ENCODE data around the gene SLC9C1.

SLC9C1 gene

DNA sequence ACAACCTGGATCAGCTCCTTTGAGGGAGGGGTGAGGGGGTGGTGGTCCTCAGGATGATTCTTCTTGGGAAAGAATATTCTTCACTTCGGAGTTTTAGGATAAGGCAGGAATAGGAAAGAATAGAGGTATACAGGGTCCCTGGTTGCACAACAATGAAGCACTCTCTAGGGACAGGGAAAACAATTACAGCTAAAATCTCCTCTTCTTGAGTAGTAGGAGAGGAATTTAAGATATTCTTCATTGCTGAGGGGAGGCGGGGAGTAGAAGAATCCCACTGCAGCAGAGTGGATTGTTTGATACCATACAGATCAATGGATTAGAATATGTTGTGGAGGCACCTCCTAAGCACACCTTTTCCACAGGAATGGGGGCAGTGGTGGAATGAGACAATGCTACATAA lies 20.5 kb downstream of the SLC9C1 start:
- H3K27me3 ChIP-seq (ENCODE audit: control insufficient read depth in 2 of 2, insufficient read depth in 2 of 2, low read length in 2 of 2): no peaks in the 10 kb centered on the region
- H3K9me3 ChIP-seq (ENCODE audit: control insufficient read depth in 2 of 2, low read length in 2 of 2): no peaks in the 10 kb centered on the region
- H3K4me3 ChIP-seq (ENCODE audit: low read length in 2 of 2): no peak overlapping the region
- H3K9ac ChIP-seq (ENCODE audit: low read depth in 1 of 2, low read length in 2 of 2): no peak overlapping the region
- H3K4me1 ChIP-seq (ENCODE audit: control insufficient read depth in 2 of 2, insufficient read depth in 2 of 2, low read length in 2 of 2): no peaks in the 10 kb centered on the region
- H3K36me3 ChIP-seq (ENCODE audit: control insufficient read depth in 2 of 2, insufficient read depth in 2 of 2, low read length in 2 of 2): no peaks in the 10 kb centered on the region
- H3K27ac ChIP-seq (ENCODE audit: low read depth in 2 of 2, low read length in 2 of 2): no peak overlapping the region

DNA sequence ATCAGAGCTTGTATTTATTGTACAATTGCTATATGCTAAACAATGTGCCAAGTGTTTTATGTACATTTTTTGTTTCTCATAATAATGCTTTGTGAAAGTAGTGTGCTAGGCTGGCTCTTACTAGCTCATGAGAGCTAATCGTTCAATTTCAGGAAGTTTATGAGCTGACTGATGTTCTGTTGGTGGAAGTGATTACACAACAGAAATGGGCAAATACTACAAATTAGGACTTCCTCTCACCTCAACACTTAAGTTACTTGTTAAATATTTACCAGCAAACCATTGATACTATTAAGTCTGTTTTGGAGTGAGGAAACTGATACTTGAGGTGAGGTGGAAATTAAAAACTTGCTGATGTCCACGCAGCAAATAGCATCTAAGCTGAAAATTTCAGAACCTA lies 32.3 kb downstream of the SLC9C1 start:
- H3K36me3 ChIP-seq (ENCODE audit: control insufficient read depth in 2 of 2, insufficient read depth in 2 of 2, low read length in 2 of 2): no peaks in the 10 kb centered on the region
- H3K9ac ChIP-seq (ENCODE audit: low read depth in 1 of 2, low read length in 2 of 2): no peak overlapping the region
- H3K4me3 ChIP-seq (ENCODE audit: low read length in 2 of 2): no peak overlapping the region
- H3K27ac ChIP-seq (ENCODE audit: low read depth in 2 of 2, low read length in 2 of 2): no peak overlapping the region
- no peaks in the 10 kb centered on the region for H3K27me3 ChIP-seq (ENCODE audit: control insufficient read depth in 2 of 2, insufficient read depth in 2 of 2, low read length in 2 of 2)
- no peaks in the 10 kb centered on the region for H3K9me3 ChIP-seq (ENCODE audit: control insufficient read depth in 2 of 2, low read length in 2 of 2)
- H3K4me1 ChIP-seq (ENCODE audit: control insufficient read depth in 2 of 2, insufficient read depth in 2 of 2, low read length in 2 of 2): no peaks in the 10 kb centered on the region

DNA sequence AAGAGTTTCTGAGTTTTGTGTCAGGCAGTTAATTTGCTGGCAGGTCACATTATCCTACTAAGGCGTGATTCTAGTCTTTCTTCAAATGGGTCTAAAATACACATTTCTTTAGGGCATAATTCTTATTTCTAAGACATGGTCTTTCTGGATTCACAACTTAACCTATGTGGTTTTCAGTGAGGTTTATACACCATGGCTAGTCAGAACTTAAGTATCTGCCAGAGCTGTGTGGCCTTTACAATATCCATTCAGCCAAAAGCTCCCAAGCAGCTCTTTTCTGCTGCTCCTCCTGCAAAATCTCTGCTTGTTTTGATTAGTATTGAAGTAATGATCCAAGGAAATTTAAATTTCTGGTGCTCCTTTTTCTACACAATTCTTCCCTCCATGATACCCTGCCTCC lies 33.5 kb downstream of the SLC9C1 start:
- Histone ChIP-seq H3K4me1 (ENCODE audit: control insufficient read depth in 2 of 2, insufficient read depth in 2 of 2, low read length in 2 of 2) (no peaks in the 10 kb centered on the region), H3K9me3 (ENCODE audit: control insufficient read depth in 2 of 2, low read length in 2 of 2) (no peaks in the 10 kb centered on the region), H3K27me3 (ENCODE audit: control insufficient read depth in 2 of 2, insufficient read depth in 2 of 2, low read length in 2 of 2) (no peaks in the 10 kb centered on the region), H3K9ac (ENCODE audit: low read depth in 1 of 2, low read length in 2 of 2) (no peak overlapping the region), H3K27ac (ENCODE audit: low read depth in 2 of 2, low read length in 2 of 2) (no peak overlapping the region), H3K36me3 (ENCODE audit: control insufficient read depth in 2 of 2, insufficient read depth in 2 of 2, low read length in 2 of 2) (no peaks in the 10 kb centered on the region), H3K4me3 (ENCODE audit: low read length in 2 of 2) (no peak overlapping the region)

DNA sequence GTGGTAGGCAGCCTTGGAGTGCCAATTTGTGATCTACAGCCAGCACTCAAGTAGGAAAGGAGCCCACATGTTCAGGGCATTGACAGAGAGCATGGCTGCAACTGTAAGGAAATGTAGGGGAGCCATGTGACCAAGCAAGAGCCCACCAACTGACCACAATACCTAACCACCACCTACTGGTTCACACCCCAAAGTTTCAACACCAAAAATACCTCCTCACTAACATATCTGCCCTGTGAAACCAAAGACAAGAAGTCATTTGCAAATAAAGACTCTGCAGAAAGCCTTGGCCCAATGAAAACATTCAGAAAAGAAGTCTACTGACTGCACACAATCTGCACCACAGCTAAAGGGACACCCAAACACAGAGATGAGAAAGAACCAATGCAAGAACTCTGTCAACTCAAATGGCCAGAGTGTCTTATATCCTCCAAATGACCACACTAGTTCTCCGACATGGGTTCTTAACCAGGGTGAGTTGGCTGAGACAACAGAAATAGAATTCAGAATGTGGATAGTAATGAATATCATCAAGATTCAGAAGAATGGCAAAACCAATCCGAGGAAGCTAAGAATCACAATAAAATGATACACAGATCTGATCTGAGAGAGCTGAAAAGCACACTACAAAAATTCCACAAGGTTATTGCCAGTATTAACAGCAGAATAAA lies 40.6 kb downstream of the SLC9C1 start:
- Histone ChIP-seq H3K27ac (ENCODE audit: low read depth in 2 of 2, low read length in 2 of 2) (no peak overlapping the region), H3K27me3 (ENCODE audit: control insufficient read depth in 2 of 2, insufficient read depth in 2 of 2, low read length in 2 of 2) (no peaks in the 10 kb centered on the region), H3K36me3 (ENCODE audit: control insufficient read depth in 2 of 2, insufficient read depth in 2 of 2, low read length in 2 of 2) (no peaks in the 10 kb centered on the region), H3K4me1 (ENCODE audit: control insufficient read depth in 2 of 2, insufficient read depth in 2 of 2, low read length in 2 of 2) (no peaks in the 10 kb centered on the region), H3K9ac (ENCODE audit: low read depth in 1 of 2, low read length in 2 of 2) (no peak overlapping the region), H3K4me3 (ENCODE audit: low read length in 2 of 2) (no peak overlapping the region), H3K9me3 (ENCODE audit: control insufficient read depth in 2 of 2, low read length in 2 of 2) (no peaks in the 10 kb centered on the region)

DNA sequence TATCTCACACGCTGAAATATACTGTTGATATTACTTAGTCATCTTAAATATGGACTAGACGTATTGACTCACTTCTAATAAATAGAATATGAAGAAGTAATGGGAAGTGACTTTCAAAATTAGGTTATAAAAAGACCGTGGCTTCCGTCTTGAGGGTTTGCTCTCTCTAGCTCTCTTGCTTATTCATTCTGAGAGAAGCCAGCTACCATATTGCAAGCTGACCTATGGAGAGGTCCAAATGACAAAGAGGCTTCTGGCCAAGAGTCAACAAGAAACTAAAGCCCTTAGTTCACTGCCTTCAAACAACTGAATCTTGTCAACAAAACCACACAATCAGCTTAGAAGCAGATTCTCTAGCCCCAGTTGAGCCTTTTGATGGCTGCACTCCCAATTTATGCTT lies 46.1 kb downstream of the SLC9C1 start:
- Histone ChIP-seq H3K27me3 (ENCODE audit: control insufficient read depth in 2 of 2, insufficient read depth in 2 of 2, low read length in 2 of 2) (no peaks in the 10 kb centered on the region), H3K4me3 (ENCODE audit: low read length in 2 of 2) (no peak overlapping the region), H3K4me1 (ENCODE audit: control insufficient read depth in 2 of 2, insufficient read depth in 2 of 2, low read length in 2 of 2) (no peaks in the 10 kb centered on the region), H3K9ac (ENCODE audit: low read depth in 1 of 2, low read length in 2 of 2) (no peak overlapping the region), H3K36me3 (ENCODE audit: control insufficient read depth in 2 of 2, insufficient read depth in 2 of 2, low read length in 2 of 2) (no peaks in the 10 kb centered on the region), H3K9me3 (ENCODE audit: control insufficient read depth in 2 of 2, low read length in 2 of 2) (no peaks in the 10 kb centered on the region), H3K27ac (ENCODE audit: low read depth in 2 of 2, low read length in 2 of 2) (no peak overlapping the region)

DNA sequence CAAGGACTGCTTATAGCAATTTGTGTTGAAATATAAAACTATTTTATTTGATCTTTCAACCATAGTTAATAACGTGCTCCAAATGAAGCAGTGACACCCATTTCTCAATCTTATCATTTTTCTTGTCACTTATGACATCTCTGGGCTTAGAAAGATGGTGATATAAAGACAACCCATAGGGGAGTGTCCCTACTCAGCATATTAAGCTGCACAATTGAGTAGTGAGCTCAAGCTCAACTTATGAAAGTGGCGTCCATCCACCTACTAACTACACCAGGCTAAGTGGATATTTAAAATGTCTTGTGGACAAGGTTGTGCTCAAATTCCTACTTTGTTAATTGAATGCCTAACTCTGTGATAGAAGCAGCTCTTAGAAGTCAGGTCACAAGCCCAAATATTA lies 46.7 kb downstream of the SLC9C1 start:
- H3K27me3 ChIP-seq (ENCODE audit: control insufficient read depth in 2 of 2, insufficient read depth in 2 of 2, low read length in 2 of 2): no peaks in the 10 kb centered on the region
- H3K9ac ChIP-seq (ENCODE audit: low read depth in 1 of 2, low read length in 2 of 2): no peak overlapping the region
- no peak overlapping the region for H3K27ac ChIP-seq (ENCODE audit: low read depth in 2 of 2, low read length in 2 of 2)
- H3K9me3 ChIP-seq (ENCODE audit: control insufficient read depth in 2 of 2, low read length in 2 of 2): no peaks in the 10 kb centered on the region
- H3K36me3 ChIP-seq (ENCODE audit: control insufficient read depth in 2 of 2, insufficient read depth in 2 of 2, low read length in 2 of 2): no peaks in the 10 kb centered on the region
- H3K4me1 ChIP-seq (ENCODE audit: control insufficient read depth in 2 of 2, insufficient read depth in 2 of 2, low read length in 2 of 2): no peaks in the 10 kb centered on the region
- H3K4me3 ChIP-seq (ENCODE audit: low read length in 2 of 2): no peak overlapping the region

DNA sequence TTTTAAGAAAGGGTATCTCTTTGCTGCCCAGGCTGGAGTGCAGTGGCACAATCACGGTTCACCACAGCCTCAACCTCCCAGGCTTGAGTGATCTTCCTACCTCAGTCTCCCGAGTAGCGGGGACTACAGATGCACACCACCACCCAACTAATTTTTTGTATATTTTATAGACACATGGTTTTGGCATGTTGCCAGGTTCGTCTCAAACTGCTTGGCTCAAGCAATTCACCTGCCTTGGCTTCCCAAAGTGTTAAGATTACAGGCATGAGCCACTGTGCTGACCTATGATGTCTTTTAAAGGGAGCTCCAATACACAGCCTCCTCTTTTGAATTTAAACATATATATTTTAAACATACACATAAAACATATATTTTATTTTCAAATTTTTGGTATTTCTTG lies 60.9 kb downstream of the SLC9C1 start:
- Histone ChIP-seq H3K4me1 (ENCODE audit: control insufficient read depth in 2 of 2, insufficient read depth in 2 of 2, low read length in 2 of 2) (no peaks in the 10 kb centered on the region), H3K36me3 (ENCODE audit: control insufficient read depth in 2 of 2, insufficient read depth in 2 of 2, low read length in 2 of 2) (no peaks in the 10 kb centered on the region), H3K9ac (ENCODE audit: low read depth in 1 of 2, low read length in 2 of 2) (no peak overlapping the region), H3K4me3 (ENCODE audit: low read length in 2 of 2) (no peak overlapping the region), H3K27me3 (ENCODE audit: control insufficient read depth in 2 of 2, insufficient read depth in 2 of 2, low read length in 2 of 2) (no peaks in the 10 kb centered on the region), H3K9me3 (ENCODE audit: control insufficient read depth in 2 of 2, low read length in 2 of 2) (no peaks in the 10 kb centered on the region), H3K27ac (ENCODE audit: low read depth in 2 of 2, low read length in 2 of 2) (no peak overlapping the region)

DNA sequence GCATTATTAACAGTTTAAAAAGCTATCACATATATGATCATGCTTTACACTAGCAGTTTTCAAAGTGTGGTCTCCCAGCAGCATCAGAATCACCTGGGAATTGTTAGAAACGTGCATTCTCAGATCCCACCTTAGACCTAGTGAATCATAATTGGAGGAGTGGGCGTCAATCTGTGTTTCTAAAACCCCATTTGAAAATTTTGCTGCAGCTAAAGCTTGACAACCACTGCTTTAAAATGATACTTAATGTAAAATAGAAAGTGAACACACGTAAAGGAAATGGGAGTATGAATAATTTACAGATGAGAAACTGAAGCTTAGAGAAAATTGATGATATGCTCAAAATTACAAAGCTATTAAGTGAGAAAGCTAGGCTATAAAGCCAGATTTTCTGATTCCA lies 62.3 kb downstream of the SLC9C1 start:
- Histone ChIP-seq H3K4me3 (ENCODE audit: low read length in 2 of 2) (no peak overlapping the region), H3K4me1 (ENCODE audit: control insufficient read depth in 2 of 2, insufficient read depth in 2 of 2, low read length in 2 of 2) (no peaks in the 10 kb centered on the region), H3K9me3 (ENCODE audit: control insufficient read depth in 2 of 2, low read length in 2 of 2) (no peaks in the 10 kb centered on the region), H3K36me3 (ENCODE audit: control insufficient read depth in 2 of 2, insufficient read depth in 2 of 2, low read length in 2 of 2) (no peaks in the 10 kb centered on the region), H3K9ac (ENCODE audit: low read depth in 1 of 2, low read length in 2 of 2) (no peak overlapping the region), H3K27ac (ENCODE audit: low read depth in 2 of 2, low read length in 2 of 2) (no peak overlapping the region), H3K27me3 (ENCODE audit: control insufficient read depth in 2 of 2, insufficient read depth in 2 of 2, low read length in 2 of 2) (no peaks in the 10 kb centered on the region)

DNA sequence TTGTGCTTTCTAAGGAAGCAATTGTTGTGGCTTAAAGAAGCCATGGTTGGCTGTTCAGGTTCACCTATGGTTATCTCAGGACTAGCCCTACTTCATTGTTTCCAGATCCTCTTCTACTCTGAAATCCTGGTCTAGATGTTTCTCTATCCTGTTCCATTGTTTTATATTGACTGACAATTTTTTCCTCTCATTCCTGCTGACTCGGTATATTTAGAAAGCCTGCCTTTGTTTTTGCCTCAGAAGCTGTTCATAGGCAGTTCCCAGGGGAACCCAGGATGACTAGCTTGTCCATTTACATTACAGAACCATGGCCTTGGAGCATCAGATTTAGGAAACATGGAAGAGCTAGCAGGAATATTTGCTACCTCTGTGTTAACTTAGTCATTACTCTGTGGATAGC lies 64.0 kb downstream of the SLC9C1 start:
- Histone ChIP-seq H3K4me1 (ENCODE audit: control insufficient read depth in 2 of 2, insufficient read depth in 2 of 2, low read length in 2 of 2) (no peaks in the 10 kb centered on the region), H3K27me3 (ENCODE audit: control insufficient read depth in 2 of 2, insufficient read depth in 2 of 2, low read length in 2 of 2) (no peaks in the 10 kb centered on the region)

DNA sequence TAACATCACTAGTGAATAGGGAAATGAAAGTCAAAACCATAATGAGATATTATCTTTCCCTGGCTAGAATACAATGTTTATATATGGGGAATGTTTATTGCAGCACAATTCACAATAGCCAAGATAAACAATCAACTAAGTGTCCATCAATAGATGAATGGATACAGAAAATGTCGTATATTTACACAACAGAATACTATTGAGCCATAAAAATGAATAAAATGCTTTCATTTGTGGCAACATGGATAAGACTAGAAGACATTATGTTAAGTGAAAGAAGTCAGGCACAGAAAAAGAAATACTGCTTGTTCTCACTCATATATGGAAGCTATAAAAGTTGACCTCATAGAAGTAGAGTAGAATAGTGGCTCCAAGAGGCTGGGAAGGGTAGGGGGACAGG lies 65.2 kb downstream of the SLC9C1 start:
- no peak overlapping the region for H3K27ac ChIP-seq (ENCODE audit: low read depth in 2 of 2, low read length in 2 of 2)
- no peak overlapping the region for H3K9ac ChIP-seq (ENCODE audit: low read depth in 1 of 2, low read length in 2 of 2)
- no peaks in the 10 kb centered on the region for H3K9me3 ChIP-seq (ENCODE audit: control insufficient read depth in 2 of 2, low read length in 2 of 2)
- H3K4me1 ChIP-seq (ENCODE audit: control insufficient read depth in 2 of 2, insufficient read depth in 2 of 2, low read length in 2 of 2): no peaks in the 10 kb centered on the region
- no peaks in the 10 kb centered on the region for H3K36me3 ChIP-seq (ENCODE audit: control insufficient read depth in 2 of 2, insufficient read depth in 2 of 2, low read length in 2 of 2)
- no peak overlapping the region for H3K4me3 ChIP-seq (ENCODE audit: low read length in 2 of 2)
- no peaks in the 10 kb centered on the region for H3K27me3 ChIP-seq (ENCODE audit: control insufficient read depth in 2 of 2, insufficient read depth in 2 of 2, low read length in 2 of 2)

More for the DNA sequence above, 64.0 kb downstream of the SLC9C1 start:
- Histone ChIP-seq H3K9me3 (ENCODE audit: control insufficient read depth in 2 of 2, low read length in 2 of 2) (no peaks in the 10 kb centered on the region), H3K9ac (ENCODE audit: low read depth in 1 of 2, low read length in 2 of 2) (no peak overlapping the region), H3K36me3 (ENCODE audit: control insufficient read depth in 2 of 2, insufficient read depth in 2 of 2, low read length in 2 of 2) (no peaks in the 10 kb centered on the region), H3K27ac (ENCODE audit: low read depth in 2 of 2, low read length in 2 of 2) (no peak overlapping the region), H3K4me3 (ENCODE audit: low read length in 2 of 2) (no peak overlapping the region)

DNA sequence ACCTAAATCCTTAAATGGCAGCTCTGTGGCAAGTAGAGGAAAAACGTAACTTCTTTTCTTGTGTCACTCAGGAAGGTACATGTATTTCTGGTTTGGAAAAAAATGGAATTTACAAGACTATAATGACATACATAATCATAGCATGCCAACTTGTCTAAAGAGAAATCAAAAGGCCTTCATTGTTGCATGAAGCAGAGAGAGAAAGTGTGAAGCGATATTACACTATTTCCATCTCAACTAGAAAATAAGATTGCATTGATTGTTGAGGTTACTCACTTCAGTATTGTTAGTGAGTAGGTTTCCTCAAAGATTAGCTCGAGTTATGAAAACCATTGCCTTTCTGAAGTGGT lies 93.7 kb downstream of the SLC9C1 start:
- no peak overlapping the region for H3K4me3 ChIP-seq (ENCODE audit: low read length in 2 of 2)
- H3K9me3 ChIP-seq (ENCODE audit: control insufficient read depth in 2 of 2, low read length in 2 of 2): no peaks in the 10 kb centered on the region
- no peaks in the 10 kb centered on the region for H3K4me1 ChIP-seq (ENCODE audit: control insufficient read depth in 2 of 2, insufficient read depth in 2 of 2, low read length in 2 of 2)
- no peak overlapping the region for H3K9ac ChIP-seq (ENCODE audit: low read depth in 1 of 2, low read length in 2 of 2)
- no peaks in the 10 kb centered on the region for H3K36me3 ChIP-seq (ENCODE audit: control insufficient read depth in 2 of 2, insufficient read depth in 2 of 2, low read length in 2 of 2)
- H3K27ac ChIP-seq (ENCODE audit: low read depth in 2 of 2, low read length in 2 of 2): no peak overlapping the region
- no peaks in the 10 kb centered on the region for H3K27me3 ChIP-seq (ENCODE audit: control insufficient read depth in 2 of 2, insufficient read depth in 2 of 2, low read length in 2 of 2)

Measured in mucosa of rectum (tissue), 2 donors.